Eye (tissue), 1 donor: ENCODE results near the gene KIAA0930.
"Not testable (repeated sequence)": the region's sequence is repeated elsewhere in the genome, so short reads cannot be mapped to it uniquely, and the experiment has no call there.

Experiments used
- DNase-seq: peaks from one replicate; pipeline ENCODE4 v3.0.0-alpha.2; 2015

KIAA0930 gene

GRCh38 chr22:45262195-45262930 lies 21.7 kb upstream of the KIAA0930 start:
- no peak for DNase-seq

- no peak for DNase-seq
Observed at GRCh38 chr22:45261407-45262088, 20.9 kb upstream of the KIAA0930 start.

- not testable (repeated sequence) for DNase-seq
Observed at GRCh38 chr22:45260395-45260759, 19.7 kb upstream of the KIAA0930 start.

DNA sequence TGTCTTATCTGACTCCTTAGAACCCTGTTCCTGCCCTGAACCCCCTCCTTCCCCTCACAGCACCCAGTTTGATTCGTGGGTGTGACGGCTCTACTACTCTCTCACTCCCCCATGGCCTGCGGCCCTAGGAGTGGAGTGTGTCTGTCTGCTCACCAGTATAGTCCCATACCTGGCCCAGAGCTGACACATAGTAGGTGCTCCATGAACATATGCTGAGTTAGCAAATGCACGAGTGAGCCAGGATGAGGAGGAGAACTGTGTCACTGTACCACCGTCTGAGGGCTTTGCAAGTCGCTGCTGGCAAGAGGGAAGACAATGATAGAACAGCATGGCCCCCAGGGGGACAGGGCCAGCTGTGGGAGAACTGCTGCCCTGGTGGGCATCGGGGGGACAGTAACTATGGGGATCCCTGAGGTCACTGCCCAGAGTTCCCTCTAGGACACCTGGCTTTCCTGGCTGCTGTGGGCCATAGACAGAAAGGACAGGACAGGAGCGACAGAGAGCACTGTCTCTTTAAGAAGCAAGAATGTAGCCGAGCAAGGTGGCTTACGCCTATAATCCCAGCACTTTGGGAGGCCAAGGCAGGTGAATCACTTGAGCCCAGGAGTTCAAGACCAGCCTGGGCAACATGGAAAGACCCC lies 19.2 kb upstream of the KIAA0930 start:
- no peak for DNase-seq

DNA sequence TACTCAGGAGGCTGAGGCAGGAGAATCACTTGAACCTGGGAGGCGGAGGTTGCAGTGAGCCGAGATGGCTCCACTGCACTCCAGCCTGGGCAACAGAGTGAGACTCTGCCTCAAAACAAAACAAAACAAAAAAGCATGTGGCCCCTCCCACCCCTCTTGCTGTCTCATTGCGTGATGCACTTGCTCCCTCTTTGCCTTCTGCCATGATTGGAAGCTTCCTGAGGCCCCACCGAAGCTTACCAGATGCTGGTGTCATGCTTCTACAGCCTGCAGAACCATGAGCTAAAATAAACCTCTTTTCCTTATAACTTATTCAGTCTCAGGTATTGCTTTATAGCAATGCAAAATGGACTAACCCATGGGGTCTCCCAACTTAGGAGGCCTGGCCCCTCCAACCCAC lies 17.2 kb upstream of the KIAA0930 start:
- not testable (repeated sequence) for DNase-seq

GRCh38 chr22:45254789-45255278 lies 14.1 kb upstream of the KIAA0930 start:
- no peak for DNase-seq

GRCh38 chr22:45254388-45254787 lies 13.7 kb upstream of the KIAA0930 start:
- no peak for DNase-seq

DNA sequence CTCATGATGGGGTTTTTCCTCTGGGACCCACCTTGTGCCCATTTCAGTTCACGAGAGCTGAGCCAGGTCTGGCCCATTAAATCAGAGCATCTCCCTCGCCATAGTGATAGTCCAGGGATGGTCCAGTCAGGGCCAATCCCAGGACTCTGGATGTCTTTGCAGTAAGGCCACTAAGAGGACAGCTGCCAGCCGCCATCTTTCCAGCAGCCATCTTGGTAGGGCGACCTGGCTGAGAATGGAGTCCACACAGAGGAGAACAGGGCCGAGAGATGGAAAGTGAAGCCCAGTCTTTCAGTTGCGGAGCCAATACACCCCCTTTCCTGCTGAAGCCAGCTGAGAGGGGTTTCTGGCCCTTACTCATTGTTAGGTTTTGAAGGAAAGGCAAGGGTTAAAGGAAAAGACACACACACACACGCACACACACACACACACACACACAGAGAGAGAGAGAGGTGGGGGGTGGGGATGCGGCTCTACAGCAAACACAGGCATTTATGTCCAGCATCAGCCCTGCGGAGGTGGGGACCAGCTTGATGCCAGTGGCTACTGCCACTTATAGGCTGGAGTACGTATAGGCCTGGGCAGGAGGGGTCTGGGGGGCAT lies 12.4 kb upstream of the KIAA0930 start:
- no peak for DNase-seq

- no peak for DNase-seq
Observed at GRCh38 chr22:45251825-45252224, 11.1 kb upstream of the KIAA0930 start.

- no peak for DNase-seq
Observed at GRCh38 chr22:45248832-45249561, 8.3 kb upstream of the KIAA0930 start.

DNA sequence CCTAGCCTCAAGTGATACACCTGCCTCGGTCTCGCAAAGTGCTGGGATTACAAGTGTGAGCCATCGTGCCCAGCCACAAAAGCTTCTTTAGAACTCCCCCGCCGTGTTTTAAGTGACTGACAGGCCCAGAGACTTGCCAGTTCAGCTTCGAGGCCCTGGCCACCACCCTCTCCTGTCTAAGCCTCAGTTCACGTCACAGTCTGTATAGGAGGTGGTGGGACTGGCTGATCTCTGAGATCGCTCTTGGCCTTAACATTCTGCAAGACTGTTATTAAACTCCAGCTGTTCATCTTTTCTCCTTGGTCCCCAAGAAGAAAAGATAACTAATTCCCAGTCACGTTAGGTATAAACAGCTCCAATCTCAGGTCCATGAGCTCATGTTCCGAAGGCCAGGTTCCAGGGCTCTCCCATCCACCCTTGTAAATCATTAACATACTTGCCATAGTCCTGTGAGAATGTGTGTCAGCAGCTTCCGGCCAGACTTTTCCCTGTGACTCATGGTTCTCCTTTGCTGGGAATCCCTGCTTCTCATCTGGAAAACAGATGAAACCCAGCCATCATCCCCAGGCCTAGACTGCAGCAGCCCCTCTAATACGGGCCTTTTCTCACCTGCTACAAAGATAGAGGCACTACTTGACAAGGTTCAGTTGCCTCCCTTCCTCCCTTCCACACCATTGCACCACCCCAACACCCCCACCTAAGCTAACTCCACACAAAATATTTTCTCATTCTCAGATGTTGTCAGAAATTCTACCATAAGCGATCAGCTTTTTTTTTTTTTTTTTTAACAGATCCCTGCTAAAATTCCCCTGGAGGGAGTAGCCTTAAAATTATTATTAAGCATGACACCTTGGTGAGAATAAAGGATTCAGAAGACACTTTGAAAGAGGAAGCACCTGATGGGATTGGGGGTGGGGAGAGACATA lies 5.6 kb upstream of the KIAA0930 start:
- peak; percentile 46 for DNase-seq

DNA sequence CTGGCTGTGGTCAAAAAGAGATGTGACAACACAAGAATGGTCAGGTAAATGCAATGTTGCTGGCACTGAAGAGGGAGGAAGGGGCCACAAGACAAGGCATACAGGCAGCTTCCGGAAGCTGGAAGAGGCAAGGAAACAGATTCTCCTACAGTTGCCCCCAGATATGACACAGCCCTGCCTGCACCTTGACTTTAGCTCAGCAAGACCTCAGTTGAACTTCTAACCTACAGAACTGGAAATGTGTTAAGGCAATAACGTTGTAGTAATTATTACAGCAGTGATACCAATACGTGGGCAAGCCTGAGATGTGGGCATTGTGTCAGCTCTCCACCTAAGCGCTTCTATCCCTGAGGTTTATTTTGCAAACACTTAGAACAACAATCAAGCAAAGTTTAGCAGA lies 4.2 kb upstream of the KIAA0930 start:
- DNase-seq: no peak

DNA sequence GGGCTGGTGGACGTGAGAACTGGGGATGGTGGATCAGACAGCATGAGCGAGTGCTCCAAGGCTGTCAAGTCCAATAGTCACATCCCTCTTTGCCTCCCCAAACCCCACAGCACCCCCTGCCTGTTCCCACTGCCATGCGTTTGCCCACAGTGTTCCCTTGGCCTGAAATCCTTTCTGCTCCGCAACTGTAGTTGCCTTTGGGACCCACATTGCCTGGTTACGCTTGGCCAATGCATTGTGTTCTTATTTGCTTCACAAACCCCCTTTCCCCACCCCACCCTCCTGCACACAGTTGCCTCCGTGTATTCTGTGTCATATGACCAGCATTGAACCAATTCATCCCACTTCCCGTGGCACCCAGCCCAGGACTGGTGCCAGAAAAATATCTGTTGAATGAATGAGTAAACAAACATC lies 2.1 kb upstream of the KIAA0930 start:
- DNase-seq: no peak

GRCh38 chr22:45240104-45240809 lies 437 bp downstream of the KIAA0930 start:
- peak; percentile 65 for DNase-seq

DNA sequence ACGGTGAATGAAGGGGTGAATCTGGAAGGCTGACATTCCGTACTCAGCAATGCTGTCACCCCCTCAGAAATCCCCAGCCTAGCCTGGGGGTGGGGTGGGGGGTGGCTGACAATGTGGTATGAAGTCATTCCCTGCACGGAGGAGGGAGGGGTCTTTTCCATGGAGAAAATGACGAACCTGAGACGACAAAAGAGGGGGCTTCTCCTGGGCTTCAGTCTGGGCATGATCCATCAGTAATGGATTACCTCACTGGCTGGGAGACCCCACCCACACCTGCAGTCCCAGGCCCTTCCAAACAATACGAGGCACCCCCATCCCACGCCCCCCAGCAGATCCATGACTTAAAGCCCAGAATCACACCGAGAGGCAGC lies 1.0 kb downstream of the KIAA0930 start:
- no peak for DNase-seq

DNA sequence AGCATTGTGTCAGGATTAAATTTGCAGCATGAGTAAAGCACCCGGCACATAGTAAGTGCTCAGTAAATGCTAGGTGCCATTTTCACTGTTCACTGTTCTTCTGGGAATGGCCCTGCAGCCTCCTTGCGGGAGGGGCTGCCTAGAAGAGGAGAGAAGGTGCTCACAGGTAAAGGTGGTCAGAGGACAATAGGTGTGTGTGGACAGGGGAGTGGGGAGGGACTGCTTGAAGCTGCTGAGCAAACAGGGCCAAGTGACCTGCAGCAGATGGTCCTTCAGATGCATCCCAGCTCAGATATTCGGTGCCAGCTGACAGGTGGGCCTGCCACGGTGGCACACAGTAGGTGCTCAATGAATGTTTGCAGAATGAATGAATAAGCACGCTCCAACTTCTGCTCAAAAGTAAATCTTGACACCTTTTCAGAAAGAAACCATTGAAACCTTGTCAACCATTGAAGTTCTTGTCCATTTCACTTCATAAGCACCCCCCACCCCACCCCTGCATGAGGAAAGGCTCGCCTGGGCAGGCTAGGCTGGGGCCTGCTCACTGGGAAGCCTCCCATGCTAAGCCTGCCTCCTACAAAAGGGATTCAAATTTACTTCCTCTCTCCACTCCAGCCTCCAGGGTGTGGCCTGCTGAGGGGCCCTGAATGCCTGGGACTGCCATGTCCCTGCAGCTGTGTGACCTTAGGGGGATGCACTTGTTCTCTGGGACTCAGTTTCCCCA lies 1.6 kb downstream of the KIAA0930 start:
- DNase-seq: no peak

DNA sequence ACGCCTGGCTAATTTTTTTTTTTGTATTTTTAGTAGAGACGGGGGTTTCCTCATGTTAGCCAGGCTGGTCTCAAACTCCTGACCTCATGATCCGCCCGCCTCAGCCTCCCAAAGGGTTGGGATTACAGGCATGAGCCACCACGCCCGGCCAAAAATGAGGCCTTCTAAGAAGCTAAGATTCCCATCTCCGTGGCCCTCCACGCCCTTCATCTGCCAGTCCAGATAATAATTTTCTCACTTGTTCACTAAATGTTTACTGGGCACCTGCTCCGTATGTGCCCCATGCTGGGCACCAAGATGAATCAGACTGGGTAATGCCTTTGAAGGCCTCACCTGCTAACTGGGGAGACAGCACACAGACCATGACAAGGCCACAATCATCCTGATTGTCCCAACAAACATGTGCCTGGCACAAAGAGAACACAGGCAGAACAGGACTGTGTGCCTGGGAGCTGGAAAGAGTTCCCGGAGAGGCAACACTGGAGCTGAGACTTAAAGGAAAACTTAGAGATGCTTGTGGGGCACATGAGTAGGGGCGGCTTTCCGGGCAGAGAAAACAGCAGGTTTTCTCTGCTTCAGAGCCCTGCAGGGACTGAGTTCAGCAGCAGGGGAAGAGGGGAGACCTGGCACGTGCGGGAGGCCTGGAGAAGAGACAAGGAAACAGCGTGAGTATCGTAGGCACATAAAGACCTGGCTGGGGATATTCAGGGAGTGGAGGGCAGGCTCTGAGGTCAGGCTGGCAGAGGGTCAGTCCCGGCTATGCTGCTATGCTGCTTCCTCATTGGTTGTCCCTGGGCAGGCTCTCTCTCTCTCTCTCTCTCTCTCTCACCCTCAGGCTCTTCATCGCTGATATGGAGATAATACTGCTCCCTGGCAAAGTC lies 2.4 kb downstream of the KIAA0930 start:
- DNase-seq: no peak

GRCh38 chr22:45237065-45237990 lies 3.4 kb downstream of the KIAA0930 start:
- no peak for DNase-seq
